HG02852 (cell line): ENCODE measurements around the gene SOX21.

Experiments used
- ATAC-seq: cut with Tn5 transposase; IDR thresholded peaks from one replicate; pipeline ENCODE4 v1.9.1; 2021; ENCODE audit warnings: mild to moderate bottlenecking, moderate library complexity; ENCODE audit not compliant: unreplicated experiment

SOX21 gene

GRCh38 chr13:94709001-94709834 is 3.1 kb downstream of the SOX21 start:
- no peak for ATAC-seq

- no peak for ATAC-seq
These were observed 4.1 kb downstream of the SOX21 start for GRCh38 chr13:94708031-94708859.

- no peak for ATAC-seq
These were observed 4.8 kb downstream of the SOX21 start for GRCh38 chr13:94707400-94708021.

GRCh38 chr13:94706843-94707399 is 5.4 kb downstream of the SOX21 start:
- ATAC-seq = no peak

GRCh38 chr13:94706101-94706842 is 6.1 kb downstream of the SOX21 start:
- ATAC-seq = no peak

GRCh38 chr13:94705081-94706030 is 7.0 kb downstream of the SOX21 start:
- ATAC-seq = no peak

- no peak for ATAC-seq
These were observed 7.8 kb downstream of the SOX21 start for GRCh38 chr13:94704377-94705080.

- ATAC-seq = no peak
These were observed 8.5 kb downstream of the SOX21 start for GRCh38 chr13:94703721-94704314.

- ATAC-seq = no peak
These were observed 9.1 kb downstream of the SOX21 start for GRCh38 chr13:94703271-94703670.

- no peak for ATAC-seq
These were observed 9.9 kb downstream of the SOX21 start for GRCh38 chr13:94702181-94703041.

- no peak for ATAC-seq
These were observed 10.8 kb downstream of the SOX21 start for GRCh38 chr13:94701313-94702180.

GRCh38 chr13:94700536-94700935 is 11.8 kb downstream of the SOX21 start:
- no peak for ATAC-seq

- ATAC-seq = no peak
These were observed 12.3 kb downstream of the SOX21 start for GRCh38 chr13:94700051-94700535.

- no peak for ATAC-seq
These were observed 16.2 kb downstream of the SOX21 start for GRCh38 chr13:94696171-94696570.

GRCh38 chr13:94692030-94692429 is 20.3 kb downstream of the SOX21 start:
- no peak for ATAC-seq

- no peak for ATAC-seq
These were observed 28.9 kb downstream of the SOX21 start for GRCh38 chr13:94683409-94683808.
